ENCODE results near the gene VMP1. TPM values are rescaled to one million over a fixed set of nuclear protein-coding genes. Genes with fewer than 3 reads are reported as not detected.

The VMP1 gene
- total RNA-seq, 1 donor from 2014 or later = 234 TPM

MicroRNA genes within 50 kb of the gene (microRNA counts, 767-probe panel; counts per million panel counts)
- microRNA hsa-miR-21-5p = 16,730 counts per million, percentile 92 among the panel's probes with 10 or more counts

Small RNA genes lying within 50 kb of the gene (microRNA-seq; reads per million reads assigned to microRNA genes)
- 210,772 reads per million, percentile 100 among the genes with 10 or more reads in this experiment for gene MIR21

Other genes with a start within 250 kb of the VMP1 start
- 29.8 and 37.1 TPM in 2 replicates for gene DHX40, start 142.0 kb upstream of the VMP1 start, total RNA-seq
- gene CLTC, start 87.8 kb upstream of the VMP1 start, total RNA-seq = 338 and 354 TPM in 2 replicates
- gene PTRH2, start 224 bp upstream of the VMP1 start, total RNA-seq = 27.2 and 37.9 TPM in 2 replicates
- 2.3 and 5.9 TPM in 2 replicates for gene TUBD1, start 185.3 kb downstream of the VMP1 start, total RNA-seq
- 24.8 and 26.2 TPM in 2 replicates for gene RPS6KB1, start 185.5 kb downstream of the VMP1 start, total RNA-seq